Stimulated activated CD4-positive, alpha-beta T cell treated with anti-CD3 and anti-CD28 coated beads, Interleukin-15, amount 100 ng/mL, for 1 hour (primary cell): Measurements from ENCODE around the gene ARTN.

Experiments
- DNase-seq, 2 donors: peaks; one replicate each; pipeline ENCODE4 v3.0.0-alpha.2; 2020; ENCODE audit warnings: low read depth in 1 of 2, low spot score in 1 of 2

Gene ARTN

GRCh38 chr1:43924516-43924915 is 9.1 kb upstream of the ARTN start:
- DNase-seq, result no peak

DNA sequence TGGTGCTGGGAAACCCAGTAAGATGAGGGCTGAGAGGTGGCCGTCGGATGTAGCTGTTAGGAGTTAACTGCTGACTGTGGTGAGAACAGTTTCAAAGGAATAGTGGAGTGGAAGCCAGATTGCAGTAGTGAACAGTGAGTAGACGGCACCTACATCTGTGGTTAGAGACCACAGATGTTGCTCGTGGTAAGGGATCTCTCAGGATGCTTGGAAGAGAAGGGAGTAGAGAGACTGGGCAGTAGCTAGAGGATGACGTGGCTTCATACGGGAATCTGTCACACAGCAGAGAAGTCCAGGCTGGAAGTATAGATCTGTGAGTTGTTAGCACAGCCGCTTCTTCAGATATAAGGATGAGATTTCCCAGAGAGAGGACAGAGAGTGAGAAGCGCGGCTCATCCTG is 7.8 kb upstream of the ARTN start:
- no peak for DNase-seq

- no peak for DNase-seq
Measured at GRCh38 chr1:43930168-43930948, 3.2 kb upstream of the ARTN start.

GRCh38 chr1:43930949-43931275 is 2.7 kb upstream of the ARTN start:
- DNase-seq, result no peak

GRCh38 chr1:43931711-43932660 is 1.6 kb upstream of the ARTN start:
- no peak for DNase-seq

DNA sequence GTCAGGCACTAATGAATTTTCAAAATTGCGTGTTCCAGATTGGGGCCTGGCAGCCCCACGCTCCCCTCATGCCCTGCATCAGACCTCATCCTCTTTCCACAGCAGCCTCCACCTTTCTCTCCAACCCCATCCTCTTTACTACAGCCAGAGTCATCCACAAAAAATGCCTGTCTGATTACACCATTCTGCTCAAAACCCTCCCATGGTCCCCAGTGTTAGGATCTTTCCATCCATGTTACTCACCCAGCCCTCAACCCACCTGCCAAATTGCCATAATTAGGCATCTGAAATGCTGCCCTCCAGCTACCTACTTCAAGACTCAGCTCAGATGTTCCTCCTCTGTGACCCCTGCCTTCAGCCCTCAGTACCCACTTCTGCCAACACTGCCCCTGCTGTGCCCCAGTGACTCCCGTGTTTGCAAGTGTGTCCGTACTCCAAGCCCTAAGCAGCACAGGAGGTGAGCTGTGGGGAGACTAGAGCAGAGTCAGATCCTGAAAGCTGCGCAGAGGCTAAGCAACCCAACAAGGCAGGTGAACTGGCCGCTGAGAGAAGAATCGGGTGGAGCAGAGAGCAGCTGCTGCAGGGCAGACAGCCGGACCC is 715 bp upstream of the ARTN start:
- no peak for DNase-seq

- DNase-seq, result peak in 1 of 2 donors; percentile 40
Measured at GRCh38 chr1:43934101-43934985, 742 bp downstream of the ARTN start.

DNA sequence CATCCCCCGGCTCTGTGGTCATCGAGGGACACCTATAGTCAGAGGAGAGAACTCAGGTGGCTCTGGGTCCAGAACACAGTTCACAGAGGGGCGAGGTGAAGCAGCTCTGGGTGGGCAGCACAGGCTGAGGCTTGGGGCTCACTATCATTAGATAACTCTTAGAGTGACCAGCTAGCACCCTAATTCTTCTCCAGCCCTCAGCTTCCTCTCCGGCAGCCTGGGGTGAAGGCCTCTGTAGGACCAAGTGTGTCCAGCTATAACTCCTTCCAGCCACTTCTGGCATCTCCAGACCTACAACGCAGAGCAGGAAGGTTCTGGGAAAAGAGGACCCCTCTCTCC is 1.4 kb downstream of the ARTN start:
- DNase-seq, result no peak

DNA sequence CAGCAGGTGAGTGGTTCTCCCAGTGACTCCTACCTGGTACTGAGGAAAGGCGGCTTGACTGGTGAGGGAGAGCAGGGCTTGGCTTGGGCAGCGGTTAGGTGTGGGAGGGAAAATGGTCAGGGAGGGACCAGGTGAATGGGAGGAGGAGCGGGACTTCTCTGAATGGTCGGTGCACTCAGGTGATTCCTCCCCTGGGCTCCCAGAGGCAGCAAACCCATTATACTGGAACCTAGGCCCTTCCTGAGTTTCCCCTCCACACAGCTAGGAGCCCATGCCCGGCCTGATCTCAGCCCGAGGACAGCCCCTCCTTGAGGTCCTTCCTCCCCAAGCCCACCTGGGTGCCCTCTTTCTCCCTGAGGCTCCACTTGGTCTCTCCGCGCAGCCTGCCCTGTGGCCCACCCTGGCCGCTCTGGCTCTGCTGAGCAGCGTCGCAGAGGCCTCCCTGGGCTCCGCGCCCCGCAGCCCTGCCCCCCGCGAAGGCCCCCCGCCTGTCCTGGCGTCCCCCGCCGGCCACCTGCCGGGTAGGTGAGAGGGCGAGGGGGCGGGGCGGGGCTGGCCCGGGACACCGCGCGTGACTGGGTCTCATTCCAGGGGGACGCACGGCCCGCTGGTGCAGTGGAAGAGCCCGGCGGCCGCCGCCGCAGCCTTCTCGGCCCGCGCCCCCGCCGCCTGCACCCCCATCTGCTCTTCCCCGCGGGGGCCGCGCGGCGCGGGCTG is 2.3 kb downstream of the ARTN start:
- no peak for DNase-seq

- DNase-seq, result no peak
Measured at GRCh38 chr1:43936431-43937151, 3.0 kb downstream of the ARTN start.

- no peak for DNase-seq
Measured at GRCh38 chr1:43937179-43937865, 3.7 kb downstream of the ARTN start.

GRCh38 chr1:43938383-43938782 is 4.8 kb downstream of the ARTN start:
- DNase-seq, result no peak

DNA sequence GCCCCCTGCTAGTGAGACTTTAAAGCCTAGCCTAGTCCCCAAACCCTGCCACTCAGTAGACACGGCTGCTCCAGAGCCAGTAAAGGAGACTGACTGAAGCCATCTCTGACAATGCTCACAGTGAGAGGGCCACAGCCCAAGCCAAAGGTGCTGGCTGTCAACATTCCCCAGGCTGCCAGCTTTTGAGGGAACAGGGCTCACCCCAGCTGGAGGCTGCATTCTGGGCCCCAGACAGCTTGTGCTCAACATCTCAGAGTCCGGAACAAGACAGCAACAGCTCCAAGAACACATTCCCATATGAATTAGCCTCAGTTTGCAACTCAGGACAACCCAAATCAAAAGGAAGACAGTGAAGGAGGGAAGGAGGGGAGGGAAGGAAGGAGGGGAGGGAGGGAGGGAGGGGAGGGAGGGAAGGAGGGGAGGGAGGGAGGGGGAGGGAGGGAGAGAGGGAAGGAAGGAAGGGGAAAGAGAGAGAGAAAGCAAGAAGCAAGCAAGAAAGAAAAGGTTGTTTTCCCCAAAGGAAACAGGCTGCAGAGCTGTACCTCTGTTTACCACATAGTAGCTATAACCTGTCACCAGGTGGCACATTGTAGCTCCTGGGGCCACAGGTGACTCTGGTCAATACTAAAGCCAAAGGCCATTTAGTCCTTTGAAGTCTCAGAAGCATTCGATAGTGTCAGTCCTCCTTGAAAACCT is 5.4 kb downstream of the ARTN start:
- DNase-seq, result no peak

DNA sequence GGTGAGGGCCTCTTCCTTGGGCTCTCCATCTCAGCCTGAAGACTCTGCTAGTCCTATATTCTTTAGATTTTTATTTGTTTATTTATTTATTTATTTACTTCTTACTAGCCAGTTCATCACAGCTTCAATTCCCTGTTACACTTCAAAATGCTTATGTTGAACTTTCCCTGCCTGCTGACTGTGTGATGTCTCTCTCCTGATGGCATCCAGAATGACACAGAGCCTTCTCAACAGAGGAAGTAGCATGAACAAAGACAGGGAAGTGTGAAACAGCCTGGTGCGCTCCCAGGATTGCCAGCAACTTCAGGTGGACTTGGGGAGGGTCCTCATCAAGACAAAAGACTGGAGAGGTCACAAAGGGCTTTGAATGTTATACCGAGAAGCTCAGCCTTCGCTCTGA is 8.8 kb downstream of the ARTN start:
- no peak for DNase-seq

GRCh38 chr1:43944860-43945259 is 11.3 kb downstream of the ARTN start:
- DNase-seq, result no peak

DNA sequence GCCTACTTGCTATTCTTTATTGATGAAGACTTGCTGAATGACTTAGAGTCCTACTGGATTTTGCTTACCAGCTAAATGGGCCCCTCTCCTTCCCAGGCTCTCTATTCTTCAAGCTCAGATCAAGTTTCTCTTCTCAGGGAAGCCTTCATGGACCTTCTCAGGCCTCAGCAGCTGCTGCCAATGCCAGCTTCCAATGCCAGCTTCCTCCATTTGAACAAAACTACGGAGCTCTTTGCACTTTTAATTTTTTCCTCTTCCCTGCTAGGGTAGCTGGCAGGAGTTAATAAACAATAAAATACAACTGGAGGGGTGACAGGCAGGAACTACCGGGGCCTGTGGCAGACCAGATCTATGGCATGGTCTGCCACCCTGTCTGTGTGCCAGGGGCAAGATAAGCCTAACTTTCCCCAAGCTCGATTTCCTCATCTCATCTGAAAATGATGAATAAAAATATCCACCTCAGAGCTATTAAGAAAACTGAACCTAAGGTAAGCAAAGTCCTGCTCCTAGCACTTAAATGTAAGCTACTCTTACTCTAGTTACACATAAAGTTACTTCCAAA is 12.2 kb downstream of the ARTN start:
- no peak for DNase-seq

DNA sequence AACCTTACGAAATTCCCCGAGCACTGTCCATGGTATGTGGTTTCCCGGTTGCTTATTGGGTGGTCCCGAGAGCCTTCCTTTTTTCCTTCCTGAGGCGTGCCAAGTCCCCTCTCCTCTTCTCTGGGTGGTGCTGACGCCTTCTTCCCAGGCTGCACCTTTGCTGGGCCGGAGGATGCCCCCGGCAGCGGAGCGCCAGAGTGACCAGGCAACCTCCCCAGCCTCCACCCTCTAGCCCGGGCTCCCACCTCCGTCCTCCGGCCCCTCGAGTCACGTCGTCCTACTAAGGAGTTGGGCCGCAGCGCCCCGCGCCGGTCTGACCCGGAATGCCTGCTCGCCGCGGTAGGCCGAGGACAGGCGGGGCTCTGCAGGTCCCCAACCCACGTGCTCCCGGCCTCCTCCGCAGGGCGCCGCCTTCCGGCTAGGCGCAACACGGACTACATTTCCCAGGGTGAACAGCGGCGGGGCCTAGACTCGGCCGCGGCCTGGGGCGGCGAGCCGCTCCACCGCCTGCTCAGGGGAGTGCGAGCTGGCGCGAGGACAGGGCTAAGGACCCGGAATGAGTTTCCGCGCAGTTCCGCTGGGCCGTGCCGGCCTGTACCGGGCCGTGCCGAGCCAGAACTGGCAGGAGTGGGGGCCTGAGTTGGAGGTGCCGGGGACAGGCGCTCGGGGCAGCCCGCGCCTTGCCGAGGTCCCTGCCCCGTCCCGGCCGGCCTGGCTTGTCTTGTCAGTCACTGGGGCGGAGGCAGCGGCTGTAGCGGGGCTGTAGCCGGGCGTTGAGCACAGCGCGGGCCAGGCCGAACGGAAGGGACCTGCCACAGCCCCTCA is 12.8 kb downstream of the ARTN start, which contains the start of gene IPO13:
Gene IPO13 (plus strand): TSS at position 715 of the 825 bp plus-strand sequence. CDS start 651 bp downstream, outside the sequence.
- DNase-seq, result peak; percentile 89 to 95
